IPS-15b (cell line): ENCODE measurements around the gene GADD45G.
A peak's percentile ranks its signal among the peaks of the same experiment; 100 is the strongest.

Source experiments
- H3K27me3 ChIP-seq: one replicate; pipeline ENCODE4 v1.6.1; 2013; ENCODE audit warnings: low read length; ENCODE audit not compliant: control insufficient read depth, insufficient read depth
- H3K36me3 ChIP-seq: one replicate; pipeline ENCODE4 v1.6.1; 2013; ENCODE audit warnings: low read length; ENCODE audit not compliant: control insufficient read depth, insufficient read depth
- H3K4me1 ChIP-seq: one replicate; pipeline ENCODE4 v1.6.1; 2013; ENCODE audit warnings: mild to moderate bottlenecking, low read length; ENCODE audit not compliant: control insufficient read depth, insufficient read depth
- H3K4me3 ChIP-seq: one replicate; pipeline ENCODE4 v1.5.1; 2013; ENCODE audit warnings: low read depth, low read length
- H3K9ac ChIP-seq: one replicate; pipeline ENCODE4 v1.6.1; 2013; ENCODE audit warnings: low read depth, mild to moderate bottlenecking, low read length
- H3K9me3 ChIP-seq: one replicate; pipeline ENCODE4 v1.6.1; 2013; ENCODE audit warnings: mild to moderate bottlenecking, low read length; ENCODE audit not compliant: control insufficient read depth, insufficient read depth

Gene GADD45G

GRCh38 chr9:89594811-89595550 is 9.8 kb upstream of the GADD45G start:
- H3K9me3 ChIP-seq: no peaks in the 10 kb centered on the region
- H3K36me3 ChIP-seq: no peaks in the 10 kb centered on the region
- no peaks in the 10 kb centered on the region for H3K27me3 ChIP-seq
- H3K4me3 ChIP-seq: no peak overlapping the region
- H3K4me1 ChIP-seq: no peaks in the 10 kb centered on the region
- no peak overlapping the region for H3K9ac ChIP-seq

DNA sequence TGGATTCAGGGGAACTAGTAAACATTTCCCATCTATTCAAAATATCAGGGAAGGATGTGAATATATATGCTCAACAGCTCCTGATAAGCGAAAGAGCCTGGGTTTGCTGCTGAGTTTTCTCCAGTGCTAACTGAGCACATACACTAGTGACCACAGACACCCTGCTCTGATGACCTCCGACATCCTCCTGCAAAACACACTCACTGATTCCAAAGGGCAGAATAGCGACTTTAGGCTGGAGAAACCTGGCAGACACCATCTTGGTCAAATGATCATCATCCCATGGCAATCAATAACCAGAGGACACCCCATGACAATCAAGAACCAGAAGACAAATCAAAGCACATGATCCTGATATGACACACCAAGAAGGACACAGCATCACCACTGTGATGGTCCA is 9.2 kb upstream of the GADD45G start:
- no peak overlapping the region for H3K4me3 ChIP-seq
- H3K36me3 ChIP-seq: no peaks in the 10 kb centered on the region
- no peaks in the 10 kb centered on the region for H3K4me1 ChIP-seq
- H3K27me3 ChIP-seq: no peaks in the 10 kb centered on the region
- H3K9ac ChIP-seq: no peak overlapping the region
- H3K9me3 ChIP-seq: no peaks in the 10 kb centered on the region

DNA sequence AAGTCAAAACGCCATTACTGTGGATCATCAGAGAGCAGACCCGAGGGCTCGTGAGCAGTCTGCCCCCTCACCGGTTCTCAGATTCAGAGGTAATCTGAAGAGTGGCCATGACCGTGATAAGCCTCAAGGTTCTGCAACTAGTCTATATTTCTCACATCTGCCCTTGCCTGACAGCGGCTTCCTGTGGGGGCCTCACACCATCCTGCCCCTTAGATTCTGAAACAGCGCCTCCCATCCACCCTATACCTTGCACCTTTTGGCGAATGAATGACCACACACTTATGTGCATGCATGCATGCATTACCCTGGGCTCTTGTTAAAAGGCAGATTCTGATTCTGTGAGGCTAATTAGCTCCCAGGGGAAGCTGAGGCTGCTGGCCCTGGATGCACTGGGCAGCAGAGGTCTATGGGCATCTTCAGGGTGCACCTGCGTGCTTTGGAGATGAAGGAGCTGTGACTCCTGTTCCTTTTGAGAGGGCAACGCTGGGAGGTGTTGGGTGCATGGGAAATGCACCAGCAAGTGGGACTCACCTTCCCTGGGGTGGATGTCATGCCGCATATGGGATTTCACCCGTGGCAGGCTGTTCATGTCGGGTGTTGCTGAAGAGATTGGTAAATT is 7.8 kb upstream of the GADD45G start:
- no peaks in the 10 kb centered on the region for H3K9me3 ChIP-seq
- no peaks in the 10 kb centered on the region for H3K4me1 ChIP-seq
- no peak overlapping the region for H3K4me3 ChIP-seq
- no peak overlapping the region for H3K9ac ChIP-seq
- H3K27me3 ChIP-seq: no peaks in the 10 kb centered on the region
- no peaks in the 10 kb centered on the region for H3K36me3 ChIP-seq

DNA sequence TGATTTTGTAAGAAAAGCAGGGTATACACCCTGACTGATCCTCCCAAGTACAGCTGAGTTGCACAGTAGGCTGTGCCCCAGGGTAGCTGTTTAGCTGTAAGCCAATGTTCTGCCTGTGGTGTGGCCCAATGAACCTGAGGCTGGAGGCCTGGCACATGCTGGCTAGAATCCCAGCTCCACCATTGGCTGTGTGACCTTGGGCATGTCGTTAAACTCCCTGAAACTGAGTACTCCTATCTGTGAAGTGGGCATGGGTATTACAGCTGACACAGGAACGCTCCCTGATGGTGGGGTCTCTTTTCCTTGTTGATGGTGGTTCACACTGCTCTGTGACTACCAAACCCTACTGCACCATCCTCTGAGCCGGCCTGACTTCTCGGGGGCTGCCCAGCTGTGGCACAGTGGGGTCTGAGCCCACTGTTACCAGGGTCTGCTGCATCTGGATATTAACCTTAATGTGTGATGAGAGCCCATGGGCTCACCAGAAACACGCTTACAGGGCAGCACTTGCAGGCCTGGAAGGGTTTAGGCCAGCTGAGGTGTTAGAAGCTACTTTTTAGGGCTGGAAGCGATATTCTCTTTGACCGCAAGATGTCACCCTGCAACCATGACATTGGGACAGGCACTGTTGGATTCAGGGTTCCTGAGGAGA is 7.0 kb upstream of the GADD45G start:
- Histone ChIP-seq H3K27me3 (no peaks in the 10 kb centered on the region), H3K9me3 (no peaks in the 10 kb centered on the region), H3K36me3 (no peaks in the 10 kb centered on the region), H3K4me1 (no peaks in the 10 kb centered on the region), H3K4me3 (no peak overlapping the region), H3K9ac (no peak overlapping the region)

DNA sequence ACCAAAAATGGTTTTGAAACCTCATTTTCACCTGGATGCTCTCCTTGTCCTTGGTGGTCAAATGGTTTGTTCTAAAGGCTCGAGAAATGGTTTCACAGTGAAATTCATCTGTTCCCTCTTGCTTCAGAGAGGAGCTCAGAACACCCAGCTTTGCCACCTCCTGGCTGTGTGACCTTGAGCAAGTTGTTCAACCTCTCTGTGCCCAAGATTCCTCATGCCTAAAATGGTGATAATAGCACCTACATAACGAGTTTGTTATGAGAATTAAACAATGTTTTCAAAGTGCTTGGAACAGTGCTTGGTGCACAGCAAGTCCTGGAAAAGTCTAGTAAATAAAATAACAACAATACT is 6.5 kb upstream of the GADD45G start:
- Histone ChIP-seq H3K9ac (no peak overlapping the region), H3K9me3 (no peaks in the 10 kb centered on the region), H3K36me3 (no peaks in the 10 kb centered on the region), H3K27me3 (no peaks in the 10 kb centered on the region), H3K4me1 (no peaks in the 10 kb centered on the region), H3K4me3 (no peak overlapping the region)

GRCh38 chr9:89598926-89599325 is 5.9 kb upstream of the GADD45G start:
- Histone ChIP-seq H3K4me3 (no peak overlapping the region), H3K9me3 (no peaks in the 10 kb centered on the region), H3K9ac (no peak overlapping the region), H3K4me1 (peaks cover 2% of the 10 kb centered on the region), H3K27me3 (no peaks in the 10 kb centered on the region), H3K36me3 (no peaks in the 10 kb centered on the region)

- Histone ChIP-seq H3K9me3 (no peaks in the 10 kb centered on the region), H3K4me3 (no peak overlapping the region), H3K27me3 (peaks cover 3% of the 10 kb centered on the region), H3K4me1 (peaks cover 2% of the 10 kb centered on the region), H3K9ac (no peak overlapping the region), H3K36me3 (peaks cover 4% of the 10 kb centered on the region)
Observed at GRCh38 chr9:89600831-89601230, 4.0 kb upstream of the GADD45G start.

DNA sequence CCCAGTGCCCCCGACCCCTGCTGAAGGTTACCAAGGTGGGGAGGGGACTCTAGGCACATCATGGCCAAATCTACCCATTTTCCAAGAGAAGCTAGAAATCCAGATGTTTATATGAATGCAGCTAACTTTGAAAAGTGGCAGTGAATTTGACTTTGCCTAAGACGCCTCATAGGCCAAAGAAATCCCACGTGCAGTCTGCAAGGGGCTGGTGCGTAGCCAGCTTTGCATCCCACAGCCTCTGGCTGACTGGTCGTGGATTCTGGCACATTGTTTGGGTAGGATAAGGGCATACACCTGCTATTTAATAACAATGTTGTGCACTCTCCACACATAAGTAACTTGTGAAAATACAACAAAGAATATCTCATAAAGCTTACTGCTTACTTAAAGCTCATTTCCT is 3.5 kb upstream of the GADD45G start:
- Histone ChIP-seq H3K36me3 (peaks cover 8% of the 10 kb centered on the region), H3K27me3 (peaks cover 6% of the 10 kb centered on the region), H3K9me3 (no peaks in the 10 kb centered on the region), H3K4me3 (no peak overlapping the region), H3K4me1 (peaks cover 2% of the 10 kb centered on the region), H3K9ac (no peak overlapping the region)

- H3K4me3 ChIP-seq: no peak overlapping the region
Observed at GRCh38 chr9:89601856-89602562, 2.8 kb upstream of the GADD45G start.

DNA sequence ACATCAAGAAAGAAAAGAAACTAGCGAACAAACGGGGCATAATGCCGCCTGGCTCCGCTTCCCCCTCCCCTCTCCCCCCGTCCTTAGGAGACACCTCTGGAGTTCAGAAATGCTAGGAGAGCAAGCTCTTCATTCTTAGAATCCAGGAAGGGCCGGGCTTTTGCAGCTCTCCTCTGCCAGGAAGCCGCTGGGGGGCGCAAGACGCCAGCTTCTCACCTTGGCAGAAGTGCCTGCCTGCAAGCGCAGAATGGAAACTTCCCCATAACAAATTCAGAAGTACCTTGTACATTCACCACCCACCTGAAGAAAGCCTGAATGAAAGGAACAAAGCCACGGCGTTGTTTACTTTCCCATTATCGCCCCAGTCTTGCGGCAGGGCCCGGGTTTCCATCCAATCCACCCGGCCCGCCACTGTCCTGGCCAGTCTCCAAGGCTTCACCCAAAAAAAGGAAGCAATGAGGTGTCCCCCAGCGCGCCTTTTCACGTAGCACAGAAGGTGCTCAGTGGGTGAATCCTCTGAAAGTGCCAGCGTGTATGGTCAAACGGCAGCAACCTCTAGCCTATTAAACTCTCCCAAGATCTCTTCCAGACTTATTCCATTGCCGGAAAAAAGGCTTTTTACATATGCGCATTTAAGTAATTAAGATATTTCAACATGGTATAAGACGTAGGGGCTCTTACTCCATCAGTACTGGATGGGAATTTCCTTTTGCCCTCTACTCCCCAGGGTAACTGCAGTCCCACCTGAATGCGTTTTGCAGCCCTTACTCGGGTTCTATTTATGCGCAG is 1.6 kb upstream of the GADD45G start:
- Histone ChIP-seq H3K9ac (no peak overlapping the region), H3K27me3 (peaks cover 14% of the 10 kb centered on the region), H3K9me3 (no peaks in the 10 kb centered on the region), H3K4me3 (peak overlapping the region; percentile 43), H3K4me1 (peaks cover 9% of the 10 kb centered on the region), H3K36me3 (peaks cover 16% of the 10 kb centered on the region)

More at GRCh38 chr9:89601856-89602562, 2.8 kb upstream of the GADD45G start:
- Histone ChIP-seq H3K36me3 (peaks cover 14% of the 10 kb centered on the region), H3K9me3 (no peaks in the 10 kb centered on the region), H3K27me3 (peaks cover 10% of the 10 kb centered on the region), H3K9ac (no peak overlapping the region), H3K4me1 (peaks cover 6% of the 10 kb centered on the region)
